ENCODE data around the gene POLA1.
"Not testable (repeated sequence)": the region's sequence is repeated elsewhere in the genome, so short reads cannot be mapped to it uniquely, and the experiment has no call there.

POLA1 gene, protein sequence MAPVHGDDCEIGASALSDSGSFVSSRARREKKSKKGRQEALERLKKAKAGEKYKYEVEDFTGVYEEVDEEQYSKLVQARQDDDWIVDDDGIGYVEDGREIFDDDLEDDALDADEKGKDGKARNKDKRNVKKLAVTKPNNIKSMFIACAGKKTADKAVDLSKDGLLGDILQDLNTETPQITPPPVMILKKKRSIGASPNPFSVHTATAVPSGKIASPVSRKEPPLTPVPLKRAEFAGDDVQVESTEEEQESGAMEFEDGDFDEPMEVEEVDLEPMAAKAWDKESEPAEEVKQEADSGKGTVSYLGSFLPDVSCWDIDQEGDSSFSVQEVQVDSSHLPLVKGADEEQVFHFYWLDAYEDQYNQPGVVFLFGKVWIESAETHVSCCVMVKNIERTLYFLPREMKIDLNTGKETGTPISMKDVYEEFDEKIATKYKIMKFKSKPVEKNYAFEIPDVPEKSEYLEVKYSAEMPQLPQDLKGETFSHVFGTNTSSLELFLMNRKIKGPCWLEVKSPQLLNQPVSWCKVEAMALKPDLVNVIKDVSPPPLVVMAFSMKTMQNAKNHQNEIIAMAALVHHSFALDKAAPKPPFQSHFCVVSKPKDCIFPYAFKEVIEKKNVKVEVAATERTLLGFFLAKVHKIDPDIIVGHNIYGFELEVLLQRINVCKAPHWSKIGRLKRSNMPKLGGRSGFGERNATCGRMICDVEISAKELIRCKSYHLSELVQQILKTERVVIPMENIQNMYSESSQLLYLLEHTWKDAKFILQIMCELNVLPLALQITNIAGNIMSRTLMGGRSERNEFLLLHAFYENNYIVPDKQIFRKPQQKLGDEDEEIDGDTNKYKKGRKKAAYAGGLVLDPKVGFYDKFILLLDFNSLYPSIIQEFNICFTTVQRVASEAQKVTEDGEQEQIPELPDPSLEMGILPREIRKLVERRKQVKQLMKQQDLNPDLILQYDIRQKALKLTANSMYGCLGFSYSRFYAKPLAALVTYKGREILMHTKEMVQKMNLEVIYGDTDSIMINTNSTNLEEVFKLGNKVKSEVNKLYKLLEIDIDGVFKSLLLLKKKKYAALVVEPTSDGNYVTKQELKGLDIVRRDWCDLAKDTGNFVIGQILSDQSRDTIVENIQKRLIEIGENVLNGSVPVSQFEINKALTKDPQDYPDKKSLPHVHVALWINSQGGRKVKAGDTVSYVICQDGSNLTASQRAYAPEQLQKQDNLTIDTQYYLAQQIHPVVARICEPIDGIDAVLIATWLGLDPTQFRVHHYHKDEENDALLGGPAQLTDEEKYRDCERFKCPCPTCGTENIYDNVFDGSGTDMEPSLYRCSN (N-terminal part only)

DNA sequence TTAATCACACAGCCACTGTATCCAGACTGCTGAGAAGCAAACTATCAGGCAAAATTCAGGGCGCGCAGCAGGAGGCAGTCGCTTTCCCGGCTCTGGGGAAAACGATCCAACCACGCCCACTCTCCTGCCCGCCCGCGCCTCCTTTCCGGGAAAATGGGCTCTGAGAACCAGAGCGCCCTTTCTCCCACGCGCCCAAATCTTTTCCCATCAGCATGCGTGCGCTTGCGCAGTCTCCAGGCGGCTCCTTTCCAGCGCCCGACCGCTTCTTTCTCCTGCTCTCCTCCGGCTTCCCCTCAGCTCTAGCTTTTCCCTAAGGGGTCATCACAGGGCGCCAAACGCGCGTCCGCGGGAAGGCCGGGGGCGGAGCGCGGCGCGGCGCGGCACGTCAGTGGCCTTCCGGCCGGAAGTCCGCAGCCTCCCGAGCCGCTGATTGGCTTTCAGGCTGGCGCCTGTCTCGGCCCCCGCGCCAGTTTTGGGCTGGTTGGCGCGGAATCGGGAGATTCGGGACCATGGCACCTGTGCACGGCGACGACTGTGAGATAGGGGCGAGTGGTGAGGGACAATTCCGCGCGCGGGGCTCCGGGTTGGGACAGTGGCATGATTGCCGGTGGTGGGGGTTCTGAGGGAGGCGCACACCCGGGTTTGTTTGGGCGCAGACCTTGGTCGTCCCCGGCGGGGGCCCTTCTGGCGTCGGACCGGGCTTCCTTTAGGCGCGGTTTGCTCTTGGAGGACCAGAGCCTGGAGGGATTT is at the start of gene POLA1:
POLA1 (plus strand) TSS at position 466 of the 750 bp plus-strand sequence; CDS start at position 510, 44 bp downstream.
- DNase-seq (ENCODE audit: low read depth in 3 of 3, low spot score in 1 of 3) = peak; percentile 3 to 57 (median 9)

DNA sequence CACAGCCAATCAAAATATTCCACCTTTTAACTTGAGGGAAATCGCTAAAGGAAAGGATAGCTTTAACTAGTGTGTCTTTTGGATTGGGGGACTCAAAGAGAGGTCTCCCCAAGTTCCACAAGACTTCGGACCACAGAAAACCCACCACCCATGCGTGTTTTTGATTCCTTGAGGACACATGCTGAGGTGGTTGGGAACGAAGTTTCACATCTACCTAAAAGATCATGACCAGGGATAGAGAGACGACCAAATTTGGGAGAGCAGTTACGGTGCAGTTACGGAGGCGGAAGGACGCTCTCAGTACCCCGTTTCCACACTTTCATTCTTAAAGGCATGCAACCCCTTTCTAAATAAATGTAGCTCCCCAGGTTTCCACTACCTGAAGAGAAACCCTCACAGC is 47.7 kb upstream of the POLA1 start:
- no peak for DNase-seq (ENCODE audit: low read depth in 3 of 3, low spot score in 1 of 3)

DNA sequence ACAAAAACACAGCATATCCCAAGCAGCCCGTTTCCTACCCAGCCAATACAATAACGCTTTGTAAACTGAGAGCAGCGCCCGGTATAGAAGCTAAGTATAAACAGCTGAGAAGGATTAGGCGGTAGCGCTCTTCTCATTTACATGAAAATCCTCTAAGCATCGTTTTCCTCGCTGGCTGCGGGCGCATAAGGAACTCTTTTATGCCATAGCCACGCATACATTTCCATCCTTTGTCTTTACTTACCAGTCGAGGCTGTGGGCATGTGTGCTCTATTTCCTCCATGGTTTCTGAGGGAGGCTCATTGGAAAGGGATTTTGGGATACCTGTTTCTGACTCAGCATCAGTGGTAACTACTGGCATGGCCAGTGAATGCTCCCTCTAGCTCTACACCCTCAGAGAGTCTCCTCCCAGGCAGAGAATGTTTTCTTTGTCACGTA is 47.0 kb upstream of the POLA1 start:
- DNase-seq (ENCODE audit: low read depth in 3 of 3, low spot score in 1 of 3) = no peak

DNA sequence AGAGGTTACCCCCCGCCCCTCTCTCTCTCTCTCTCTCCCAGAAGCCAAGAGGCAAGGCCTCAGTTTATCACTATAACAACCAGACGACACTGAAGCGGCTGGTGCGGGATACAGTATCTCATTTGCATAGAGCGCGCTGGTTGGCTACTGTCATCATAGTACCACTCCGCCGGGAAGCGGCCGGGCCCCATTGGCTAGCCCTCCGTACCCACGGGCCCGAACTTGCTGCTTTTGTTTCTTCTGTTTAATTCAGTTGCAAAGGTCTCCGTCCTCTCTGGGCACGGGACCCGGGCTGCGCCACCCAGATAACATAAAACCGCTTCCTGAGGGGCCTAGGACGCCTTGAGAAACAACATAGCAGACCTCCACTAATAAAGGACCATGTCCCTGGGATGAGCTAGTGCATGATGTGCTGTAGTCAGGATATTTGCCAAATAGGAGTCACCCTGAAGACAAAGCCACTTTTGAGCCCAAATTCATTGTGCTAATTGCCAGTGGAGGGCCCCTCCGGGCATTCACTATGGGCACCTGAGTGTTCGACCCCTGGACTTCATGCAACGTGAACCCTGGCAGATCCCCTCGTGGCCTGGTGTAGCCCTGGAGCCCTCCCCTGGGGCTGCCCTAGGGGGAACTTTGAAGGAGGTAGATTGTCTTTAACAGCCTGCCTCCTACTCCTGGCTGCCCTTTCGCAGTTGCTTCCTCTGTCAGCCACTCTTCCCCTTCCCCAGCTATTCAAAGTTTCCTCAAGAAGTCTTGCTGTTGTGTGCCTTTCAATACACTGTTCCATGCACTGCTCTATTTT is 46.3 kb upstream of the POLA1 start, which contains the start of gene PCYT1B:
PCYT1B (minus strand) TSS at position 91 of the 802 bp plus-strand sequence. CDS start 242 bp downstream, outside the sequence.
- DNase-seq (ENCODE audit: low read depth in 3 of 3, low spot score in 1 of 3) = peak in 2 of 3 donors; percentile 5 to 27

DNA sequence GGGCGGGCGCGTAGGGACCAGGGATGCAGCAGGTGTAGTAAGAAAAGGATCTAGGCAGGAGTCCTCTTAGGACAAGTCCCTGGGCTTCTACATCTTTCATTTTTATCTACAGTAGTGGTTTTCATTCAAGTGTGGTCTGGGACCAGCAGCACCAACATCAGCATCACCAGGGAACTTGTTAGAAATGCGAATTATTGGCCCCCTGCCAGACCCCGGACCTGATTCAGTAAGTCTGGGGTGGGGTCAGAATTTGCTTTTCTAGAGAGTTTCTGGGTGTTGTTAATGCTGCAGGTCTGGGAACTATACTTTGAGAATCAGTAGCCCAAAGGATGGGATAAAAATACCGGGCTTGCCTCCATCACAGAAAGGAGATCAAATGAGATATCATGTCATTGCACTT is 45.2 kb upstream of the POLA1 start:
- DNase-seq (ENCODE audit: low read depth in 3 of 3, low spot score in 1 of 3) = no peak

DNA sequence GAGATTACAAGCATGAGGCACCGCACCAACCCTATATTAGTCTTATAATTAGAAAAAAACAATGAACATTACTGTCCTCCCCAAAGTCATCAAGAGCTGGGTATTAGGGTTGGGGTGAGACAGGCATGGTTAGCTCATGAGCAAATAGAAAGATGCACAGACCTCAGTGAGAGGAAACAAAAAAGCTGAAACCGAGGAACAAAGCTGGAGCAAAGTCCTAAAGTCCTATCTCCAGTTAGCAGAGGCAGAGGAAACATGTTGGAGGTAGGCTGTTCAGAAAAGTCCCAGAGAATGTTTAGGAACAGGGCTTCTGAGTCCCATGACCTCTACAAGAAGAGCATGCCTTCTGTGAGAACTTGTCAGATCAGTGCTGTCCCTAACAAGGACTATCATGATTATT is 41.9 kb upstream of the POLA1 start:
- no peak for DNase-seq (ENCODE audit: low read depth in 3 of 3, low spot score in 1 of 3)

DNA sequence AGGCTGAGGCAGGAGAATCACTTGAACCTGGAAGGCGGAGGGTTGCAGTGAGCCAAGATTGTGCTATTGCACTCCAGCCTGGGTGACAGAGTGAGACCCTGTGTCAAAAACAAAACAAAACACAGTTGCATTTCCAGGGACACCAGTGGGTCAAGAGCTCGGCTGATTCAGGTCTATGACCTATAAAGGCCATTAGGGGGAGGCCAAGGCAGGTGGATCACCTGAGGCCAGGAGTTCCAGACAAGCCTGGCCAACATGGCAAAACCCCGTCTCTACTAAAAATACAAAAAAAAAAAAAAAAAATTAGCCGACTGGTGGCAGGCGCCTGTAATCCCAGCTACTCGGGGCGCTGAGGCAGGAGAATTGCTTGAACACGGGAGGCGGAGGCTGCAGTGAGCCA is 38.0 kb upstream of the POLA1 start:
- not testable (repeated sequence) for DNase-seq (ENCODE audit: low read depth in 3 of 3, low spot score in 1 of 3)

DNA sequence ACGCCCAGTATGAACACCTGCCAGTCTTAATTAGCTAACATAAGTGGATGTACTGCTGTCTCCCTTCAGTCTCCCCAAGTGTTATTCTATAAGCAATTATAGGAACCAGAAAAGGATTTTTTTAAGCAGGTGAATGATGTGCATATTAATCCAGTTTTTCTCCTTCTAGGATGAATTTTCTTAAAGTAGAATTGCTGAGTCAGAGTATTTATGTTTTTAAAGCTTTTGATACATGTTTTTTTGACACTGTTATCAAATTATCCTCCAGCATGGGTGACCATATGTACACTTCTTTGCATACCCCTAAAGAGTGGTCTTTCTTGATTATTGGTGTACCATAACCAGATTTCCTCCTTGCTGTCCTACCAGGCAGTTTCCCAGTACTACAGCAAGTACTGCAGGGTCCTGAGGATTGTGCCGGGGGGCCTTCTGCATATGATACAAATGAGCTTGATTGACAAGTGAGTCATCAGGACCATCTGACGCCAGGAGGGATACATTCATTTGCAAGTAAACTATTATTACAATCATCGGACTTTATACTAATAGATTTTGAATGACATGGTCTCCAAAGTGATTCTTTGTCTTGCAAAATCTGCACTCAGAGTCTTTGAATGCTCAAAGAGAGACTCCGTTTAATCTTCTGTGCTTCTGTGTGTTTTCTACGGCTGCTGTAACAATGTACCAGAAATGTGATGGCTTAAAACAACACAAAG is 35.9 kb upstream of the POLA1 start:
- DNase-seq (ENCODE audit: low read depth in 3 of 3, low spot score in 1 of 3) = no peak

DNA sequence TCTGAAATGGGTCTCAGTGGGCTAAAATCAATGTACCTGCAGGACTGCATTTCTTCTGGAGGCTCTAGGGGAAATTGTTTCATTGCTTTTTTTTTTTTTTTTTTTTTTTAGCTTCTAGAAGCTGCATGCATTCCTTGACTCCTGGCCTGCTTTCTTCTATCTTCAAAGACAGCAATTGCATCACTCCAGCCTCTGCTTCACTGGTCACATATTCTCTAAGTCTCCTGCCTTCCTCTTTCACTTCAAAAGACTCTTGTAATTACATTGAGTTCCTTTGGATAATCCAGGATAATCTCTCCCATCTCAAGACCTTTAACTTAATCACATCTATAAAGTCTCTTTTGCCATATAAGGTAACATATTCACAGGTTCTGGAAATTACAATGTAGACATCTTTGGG is 35.3 kb upstream of the POLA1 start:
- DNase-seq (ENCODE audit: low read depth in 3 of 3, low spot score in 1 of 3) = no peak

DNA sequence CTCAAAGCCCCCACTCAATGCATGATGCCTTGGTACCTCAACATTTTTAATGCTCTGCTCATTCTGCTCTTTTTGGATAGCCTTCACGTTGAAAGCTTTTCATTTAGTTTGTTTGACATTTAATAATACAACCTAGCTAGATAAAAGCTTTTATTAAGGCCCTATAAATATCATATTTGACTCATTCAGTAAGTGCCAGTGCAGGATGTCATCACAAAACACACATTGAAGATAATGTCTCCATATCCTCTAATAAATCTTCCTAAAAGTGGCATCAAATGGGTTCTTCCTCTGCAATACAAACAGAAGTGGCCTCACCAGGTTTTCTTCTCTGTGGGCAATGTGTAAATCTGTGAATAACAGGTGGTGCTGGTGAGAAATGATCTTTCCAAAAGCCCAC is 34.6 kb upstream of the POLA1 start:
- DNase-seq (ENCODE audit: low read depth in 3 of 3, low spot score in 1 of 3) = no peak

DNA sequence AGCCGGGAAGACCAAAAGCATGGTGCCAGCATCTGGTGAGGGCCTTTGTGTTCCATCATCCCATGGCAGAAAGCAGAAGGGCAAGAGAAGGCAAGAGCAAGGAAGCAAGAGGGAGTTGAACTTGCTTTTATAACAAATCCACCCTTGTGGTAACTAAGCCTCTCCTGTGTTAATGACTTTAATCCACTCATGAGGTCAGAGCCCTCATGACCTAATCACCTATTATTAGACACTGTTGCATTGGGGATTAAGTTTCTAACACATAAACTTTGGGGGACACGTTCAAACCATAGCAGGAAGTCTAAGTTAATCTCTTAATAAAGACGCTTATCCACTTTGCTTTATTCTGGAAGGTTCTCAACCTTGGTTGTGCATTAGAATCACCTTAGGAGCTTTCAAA is 34.1 kb upstream of the POLA1 start:
- DNase-seq (ENCODE audit: low read depth in 3 of 3, low spot score in 1 of 3) = no peak

DNA sequence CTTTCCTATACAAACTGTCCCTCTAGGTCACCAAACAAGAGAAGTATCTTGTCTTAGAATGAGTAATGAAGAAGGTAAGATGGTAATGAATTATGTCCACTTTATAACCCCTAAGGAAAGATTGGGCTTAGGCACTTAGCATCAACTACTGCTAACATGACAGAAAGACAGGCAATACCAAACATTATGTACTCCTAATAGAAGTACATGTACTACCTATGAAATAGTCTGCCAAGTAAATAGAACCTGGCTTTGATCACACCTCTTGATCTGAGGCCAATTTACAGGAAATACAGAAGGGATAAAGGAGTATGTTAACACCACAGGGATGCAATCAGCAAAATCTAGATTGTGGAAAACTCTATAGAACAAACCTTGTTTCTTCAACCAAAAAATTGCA is 32.4 kb upstream of the POLA1 start:
- DNase-seq (ENCODE audit: low read depth in 3 of 3, low spot score in 1 of 3) = no peak

DNA sequence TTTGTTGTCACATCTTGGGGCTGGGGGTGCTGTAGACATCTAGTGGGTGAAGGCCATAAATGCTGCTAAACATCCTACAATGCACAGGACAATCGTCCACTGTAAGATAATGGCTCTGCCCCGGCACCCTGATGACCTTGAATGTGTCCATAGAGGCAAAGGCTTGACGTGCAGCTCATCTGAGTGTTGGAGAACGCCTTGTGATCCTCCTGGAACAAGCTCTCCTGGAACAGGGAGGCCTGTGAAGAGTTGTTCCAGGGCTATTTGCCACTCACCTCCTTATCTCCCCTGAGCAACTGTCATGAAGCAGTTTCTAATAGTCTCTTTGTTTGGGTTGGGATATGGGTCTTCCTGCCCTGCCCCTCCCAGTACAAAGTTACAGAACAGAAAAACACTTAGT is 31.4 kb upstream of the POLA1 start:
- DNase-seq (ENCODE audit: low read depth in 3 of 3, low spot score in 1 of 3) = no peak

DNA sequence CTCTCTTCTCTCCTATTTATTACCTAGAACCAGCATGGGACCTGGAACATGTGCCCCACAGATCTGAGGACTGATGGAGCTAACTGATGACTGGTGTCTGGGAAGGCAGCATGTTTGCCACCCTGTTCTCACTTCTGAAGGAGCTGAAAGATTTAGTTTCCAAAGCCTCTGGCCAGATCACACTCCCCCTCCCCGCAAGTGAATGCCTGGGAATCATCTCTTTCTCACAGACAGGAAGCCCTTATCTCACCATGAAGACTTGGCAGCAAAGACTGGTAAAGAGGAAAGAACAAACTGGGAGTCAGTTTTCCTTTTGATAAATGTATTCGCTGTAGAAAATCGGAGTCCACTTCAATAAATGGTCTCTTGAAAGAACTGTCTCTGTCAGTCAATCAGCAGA is 25.6 kb upstream of the POLA1 start:
- DNase-seq (ENCODE audit: low read depth in 3 of 3, low spot score in 1 of 3) = no peak

DNA sequence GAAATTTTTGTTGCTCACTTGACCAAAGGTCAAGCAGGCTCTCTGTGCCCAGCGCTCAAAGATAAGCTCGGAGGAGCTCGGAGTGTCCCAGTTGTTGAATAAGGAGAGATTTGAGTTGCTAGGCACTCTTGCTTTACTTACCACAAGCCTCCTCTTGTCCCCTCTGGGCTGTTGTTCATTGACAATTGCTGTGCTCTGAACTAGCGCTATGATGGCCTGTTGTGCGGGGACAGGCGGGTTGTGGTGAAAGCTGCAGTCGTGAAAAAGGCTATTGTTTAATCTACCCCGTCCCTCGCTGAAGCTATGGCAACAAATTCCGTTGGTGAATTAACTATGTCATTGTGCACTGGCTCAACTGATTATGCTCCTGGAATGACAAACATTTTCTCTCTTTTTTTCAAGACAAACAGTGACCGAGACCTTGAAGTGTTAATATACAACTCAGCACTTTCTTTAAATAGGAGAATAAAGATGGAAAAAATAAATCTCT is 21.0 kb upstream of the POLA1 start:
- DNase-seq (ENCODE audit: low read depth in 3 of 3, low spot score in 1 of 3) = no peak

DNA sequence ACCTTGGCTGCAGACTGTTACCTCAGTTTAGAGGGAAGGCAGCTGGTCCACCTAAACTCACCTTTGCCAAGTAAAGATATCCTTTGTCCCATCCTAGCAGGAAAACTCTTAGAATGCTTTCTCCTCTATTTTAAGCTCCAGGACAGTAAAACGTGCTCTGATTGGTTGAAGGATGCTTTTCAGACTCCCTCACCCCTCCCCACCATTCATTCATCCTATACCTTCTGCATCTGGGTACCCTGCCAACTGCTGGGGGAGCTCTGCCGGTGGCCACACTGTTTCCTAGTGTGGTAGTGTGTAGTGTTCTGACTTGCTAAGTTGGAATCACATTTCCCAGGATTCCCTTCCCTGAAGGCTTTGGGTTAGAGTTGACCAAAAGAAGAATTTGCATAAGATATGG is 20.3 kb upstream of the POLA1 start:
- DNase-seq (ENCODE audit: low read depth in 3 of 3, low spot score in 1 of 3) = no peak

DNA sequence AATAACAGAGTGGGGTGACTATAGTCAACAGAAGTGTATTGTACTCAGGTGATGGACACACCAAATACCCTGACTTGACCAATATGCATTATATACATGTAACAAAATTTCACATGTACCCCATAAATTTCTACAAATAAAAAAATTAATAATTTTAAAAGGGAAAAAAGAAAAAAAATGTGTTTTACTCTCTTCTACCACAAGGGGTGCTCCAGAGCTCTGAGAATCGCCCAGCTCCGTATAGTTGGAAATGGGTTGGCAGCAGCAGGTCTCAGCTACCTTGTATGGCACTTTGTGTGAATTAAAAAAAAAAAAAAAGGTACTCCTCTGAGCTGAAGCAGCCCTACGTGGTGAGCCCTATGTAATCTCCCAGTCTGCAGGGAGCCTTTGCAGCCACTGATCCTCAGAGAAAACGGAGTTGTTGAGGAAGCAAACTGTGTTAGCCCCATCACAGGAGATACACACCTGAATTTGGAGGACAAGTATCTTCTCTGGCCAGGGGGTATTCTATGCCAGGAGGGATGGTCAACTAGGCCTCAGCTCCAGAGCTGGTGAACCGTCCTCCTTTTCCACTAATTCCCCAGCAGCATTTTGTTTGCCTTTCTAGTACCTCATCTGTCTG is 17.2 kb upstream of the POLA1 start:
- DNase-seq (ENCODE audit: low read depth in 3 of 3, low spot score in 1 of 3) = no peak

DNA sequence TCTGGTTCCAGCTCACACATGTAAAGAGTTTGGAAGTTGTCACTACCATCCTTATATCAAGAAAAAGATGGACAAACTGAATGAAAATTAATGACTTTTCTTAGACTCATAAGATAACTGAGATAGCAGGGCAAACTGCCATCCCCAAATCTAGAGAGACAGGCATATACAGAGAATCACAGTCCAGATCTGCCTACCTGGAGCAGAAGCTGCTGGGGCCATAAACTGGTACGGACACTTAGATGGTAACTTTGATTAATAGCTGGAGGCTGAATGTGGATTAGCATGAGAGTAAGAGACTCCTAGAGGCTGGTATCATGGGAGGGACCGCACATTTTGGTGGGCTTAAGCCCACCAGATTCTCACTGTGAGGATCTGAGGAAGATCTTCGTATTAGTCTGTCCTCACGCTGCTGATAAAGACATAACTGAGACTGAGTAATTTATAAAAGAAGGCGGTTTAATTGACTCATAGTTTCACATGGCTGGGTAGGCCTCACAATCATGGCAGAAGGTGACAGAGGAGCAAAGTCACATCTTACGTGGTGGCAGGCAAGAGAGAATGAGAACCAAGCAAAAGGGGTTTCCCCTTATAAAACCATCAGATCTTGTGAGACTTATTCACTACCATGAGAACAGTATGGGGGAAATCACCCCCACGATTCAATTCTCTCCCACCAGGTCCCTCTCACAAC is 10.8 kb upstream of the POLA1 start:
- DNase-seq (ENCODE audit: low read depth in 3 of 3, low spot score in 1 of 3) = no peak

All from stimulated activated CD4-positive, alpha-beta T cell treated with anti-CD3 and anti-CD28 coated beads, TNF-alpha, amount 100 ng/mL, for 1 hour (primary cell).